ENCODE results near the gene SLC12A7.

Gene SLC12A7

GRCh38 chr5:1133510-1134201, 21.8 kb upstream of the SLC12A7 start:
- no peak for DNase-seq
- H3K27me3 ChIP-seq, result no peaks in the 10 kb centered on the region
- peaks cover 2% of the 10 kb centered on the region; the same call in 1 of the 2 replicates for H3K4me1 ChIP-seq
- no peaks in the 10 kb centered on the region for H3K36me3 ChIP-seq
- TF ChIP-seq CTCF (IDR thresholded peaks at IDR 0.05; ENCODE audit: low read depth, low read length), result no peak
- no peak overlapping the region for H3K4me3 ChIP-seq (ENCODE audit: low read depth, low read length)
- no peaks in the 10 kb centered on the region for H3K9me3 ChIP-seq

- H3K4me1 ChIP-seq, result peaks cover 2% of the 10 kb centered on the region; the same call in 1 of the 2 replicates
These were observed 21.2 kb upstream of the SLC12A7 start for GRCh38 chr5:1133108-1133507.

GRCh38 chr5:1132570-1132969, 20.7 kb upstream of the SLC12A7 start:
- peaks cover 8% of the 10 kb centered on the region for H3K4me1 ChIP-seq
- DNase-seq, result no peak
- no peak for TF ChIP-seq CTCF (IDR thresholded peaks at IDR 0.05; ENCODE audit: low read depth, low read length)
- H3K27me3 ChIP-seq, result no peaks in the 10 kb centered on the region
- H3K4me3 ChIP-seq (ENCODE audit: low read depth, low read length), result no peak overlapping the region
- H3K9me3 ChIP-seq, result no peaks in the 10 kb centered on the region
- no peaks in the 10 kb centered on the region for H3K36me3 ChIP-seq

More at GRCh38 chr5:1133108-1133507, 21.2 kb upstream of the SLC12A7 start:
- no peak overlapping the region for H3K4me3 ChIP-seq (ENCODE audit: low read depth, low read length)
- no peak for DNase-seq
- H3K9me3 ChIP-seq, result no peaks in the 10 kb centered on the region
- H3K27me3 ChIP-seq, result no peaks in the 10 kb centered on the region
- H3K36me3 ChIP-seq, result no peaks in the 10 kb centered on the region
- no peak for TF ChIP-seq CTCF (IDR thresholded peaks at IDR 0.05; ENCODE audit: low read depth, low read length)

GRCh38 chr5:1131726-1132125, 19.9 kb upstream of the SLC12A7 start:
- Histone ChIP-seq H3K4me1 (peaks cover 10% of the 10 kb centered on the region), H3K27me3 (no peaks in the 10 kb centered on the region), H3K9me3 (no peaks in the 10 kb centered on the region), H3K4me3 (ENCODE audit: low read depth, low read length) (no peak overlapping the region), H3K36me3 (no peaks in the 10 kb centered on the region)
- no peak for TF ChIP-seq CTCF (IDR thresholded peaks at IDR 0.05; ENCODE audit: low read depth, low read length)
- no peak for DNase-seq

GRCh38 chr5:1131191-1131621, 19.3 kb upstream of the SLC12A7 start:
- TF ChIP-seq CTCF (IDR thresholded peaks at IDR 0.05; ENCODE audit: low read depth, low read length), result no peak
- H3K4me3 ChIP-seq (ENCODE audit: low read depth, low read length), result no peak overlapping the region

GRCh38 chr5:1130218-1130946, 18.5 kb upstream of the SLC12A7 start:
- Histone ChIP-seq H3K36me3 (no peaks in the 10 kb centered on the region), H3K27me3 (no peaks in the 10 kb centered on the region), H3K4me3 (ENCODE audit: low read depth, low read length) (no peak overlapping the region), H3K4me1 (peaks cover 11% of the 10 kb centered on the region), H3K9me3 (no peaks in the 10 kb centered on the region)
- TF ChIP-seq CTCF (IDR thresholded peaks at IDR 0.05; ENCODE audit: low read depth, low read length), result no peak
- DNase-seq, result no peak

More at GRCh38 chr5:1131191-1131621, 19.3 kb upstream of the SLC12A7 start:
- H3K36me3 ChIP-seq, result no peaks in the 10 kb centered on the region
- peaks cover 10% of the 10 kb centered on the region for H3K4me1 ChIP-seq
- no peaks in the 10 kb centered on the region for H3K9me3 ChIP-seq
- no peaks in the 10 kb centered on the region for H3K27me3 ChIP-seq
- no peak for DNase-seq

Measured in BE2C (cell line).